ENCODE measurements around the gene PPP1R36. TPM values are rescaled to one million over a fixed set of nuclear protein-coding genes. Genes with fewer than 3 reads are reported as not detected.
A peak's percentile ranks its signal among the peaks of the same experiment; 100 is the strongest.

Gene PPP1R36
- total and polyA plus RNA-seq, 2 donors (not counting 1 experiment from before 2014, with no cell fraction given) = 0.87 to 1.3 TPM

DNA sequence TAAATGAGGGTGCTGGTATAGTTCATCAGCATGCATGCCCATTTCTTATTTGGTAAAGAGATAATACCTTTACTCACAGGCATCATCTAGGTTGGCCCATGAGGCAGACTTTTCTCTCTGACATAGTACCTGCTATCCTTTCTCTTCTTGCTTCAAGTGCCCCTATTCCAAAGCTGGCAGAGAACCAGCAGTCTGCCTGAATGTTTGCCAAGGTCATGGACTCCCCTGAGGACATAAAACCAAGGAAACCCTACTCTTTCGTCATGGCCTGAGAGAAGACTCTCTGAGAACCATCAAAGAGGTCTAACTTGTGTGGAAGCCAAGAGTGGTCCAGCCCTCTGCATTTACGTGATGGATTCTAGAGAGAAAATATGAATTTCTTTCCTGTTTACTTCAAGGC, 11.9 kb downstream of the PPP1R36 start:
- H3K27ac ChIP-seq (ENCODE audit: insufficient read depth, low read length) = no peak overlapping the region
- no peaks in the 10 kb centered on the region for H4K20me1 ChIP-seq (ENCODE audit: control insufficient read depth, extremely low read depth, insufficient read depth, low read length)
- no peak for DNase-seq (ENCODE audit: low read depth in 2 of 2)
- no peak overlapping the region for H3K4me3 ChIP-seq (replicated peaks in 1 of 4; ENCODE audit: control extremely low read depth in 1 of 4, insufficient read depth in 1 of 4, low read depth in 3 of 4, low read length in 4 of 4)
- H2AFZ ChIP-seq (ENCODE audit: low read length) = no peak overlapping the region
- H3K79me2 ChIP-seq (ENCODE audit: control insufficient read depth, insufficient read depth, low read length) = no peaks in the 10 kb centered on the region
- H3K36me3 ChIP-seq (ENCODE audit: control insufficient read depth, insufficient read depth, low read length) = no peaks in the 10 kb centered on the region
- H3K9me3 ChIP-seq (ENCODE audit: control insufficient read depth, insufficient read depth, low read depth, low read length) = no peaks in the 10 kb centered on the region
- no peaks in the 10 kb centered on the region for H3K27me3 ChIP-seq (ENCODE audit: control insufficient read depth, insufficient read depth, low read length)
- H3K9ac ChIP-seq (ENCODE audit: insufficient read depth, low read length) = no peak overlapping the region
- H3K4me1 ChIP-seq (ENCODE audit: control insufficient read depth, extremely low read depth, insufficient read depth, low read length) = no peaks in the 10 kb centered on the region
- no peak overlapping the region for H3K4me2 ChIP-seq (ENCODE audit: extremely low read depth, insufficient read depth, low read length)
- TF ChIP-seq CTCF (conservative IDR thresholded peaks at IDR 0.05 in 1 of 2, IDR thresholded peaks at IDR 0.05 in 1 of 2; ENCODE audit: low read depth in 1 of 2, low read length in 2 of 2) (no peak), EZH2 (IDR thresholded peaks at IDR 0.05; ENCODE audit: low read length, missing control alignments) (no peak)

DNA sequence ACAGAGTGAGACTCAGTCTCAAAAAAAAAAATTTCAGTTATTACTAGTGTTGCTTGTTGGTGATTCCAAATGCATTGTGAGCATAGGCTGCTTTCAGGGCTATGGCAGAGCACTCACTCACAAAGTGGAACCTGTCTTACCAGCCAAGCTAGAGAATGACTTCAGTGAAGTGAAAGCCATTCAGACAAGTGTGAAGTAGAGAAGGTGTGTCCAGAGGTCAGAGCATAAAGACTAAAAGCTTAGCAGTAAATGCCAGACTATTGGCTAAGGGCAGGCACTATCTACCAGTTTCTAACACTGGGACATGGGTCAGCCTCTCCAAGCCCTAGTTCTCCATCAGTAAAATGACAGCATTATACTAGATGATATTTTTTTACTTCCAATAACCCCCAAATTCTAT, 12.7 kb downstream of the PPP1R36 start:
- TF ChIP-seq CTCF (conservative IDR thresholded peaks at IDR 0.05 in 1 of 2, IDR thresholded peaks at IDR 0.05 in 1 of 2; ENCODE audit: low read depth in 1 of 2, low read length in 2 of 2) (no peak), EZH2 (IDR thresholded peaks at IDR 0.05; ENCODE audit: low read length, missing control alignments) (no peak)
- Histone ChIP-seq H2AFZ (ENCODE audit: low read length) (no peak overlapping the region), H3K79me2 (ENCODE audit: control insufficient read depth, insufficient read depth, low read length) (no peaks in the 10 kb centered on the region), H3K27me3 (ENCODE audit: control insufficient read depth, insufficient read depth, low read length) (no peaks in the 10 kb centered on the region), H3K4me1 (ENCODE audit: control insufficient read depth, extremely low read depth, insufficient read depth, low read length) (no peaks in the 10 kb centered on the region), H3K9ac (ENCODE audit: insufficient read depth, low read length) (no peak overlapping the region), H3K4me2 (ENCODE audit: extremely low read depth, insufficient read depth, low read length) (no peak overlapping the region), H3K27ac (ENCODE audit: insufficient read depth, low read length) (no peak overlapping the region), H4K20me1 (ENCODE audit: control insufficient read depth, extremely low read depth, insufficient read depth, low read length) (no peaks in the 10 kb centered on the region), H3K9me3 (ENCODE audit: control insufficient read depth, insufficient read depth, low read depth, low read length) (no peaks in the 10 kb centered on the region), H3K36me3 (ENCODE audit: control insufficient read depth, insufficient read depth, low read length) (no peaks in the 10 kb centered on the region), H3K4me3 (replicated peaks in 1 of 4; ENCODE audit: control extremely low read depth in 1 of 4, insufficient read depth in 1 of 4, low read depth in 3 of 4, low read length in 4 of 4) (no peak overlapping the region)
- no peak for DNase-seq (ENCODE audit: low read depth in 2 of 2)

GRCh38 chr14:64563696-64564095, 13.9 kb downstream of the PPP1R36 start:
- no peak for TF ChIP-seq EZH2 (IDR thresholded peaks at IDR 0.05; ENCODE audit: low read length, missing control alignments)
- no peak for TF ChIP-seq CTCF (conservative IDR thresholded peaks at IDR 0.05 in 1 of 2, IDR thresholded peaks at IDR 0.05 in 1 of 2; ENCODE audit: low read depth in 1 of 2, low read length in 2 of 2)
- Histone ChIP-seq H3K4me2 (ENCODE audit: extremely low read depth, insufficient read depth, low read length) (no peak overlapping the region), H3K79me2 (ENCODE audit: control insufficient read depth, insufficient read depth, low read length) (no peaks in the 10 kb centered on the region), H4K20me1 (ENCODE audit: control insufficient read depth, extremely low read depth, insufficient read depth, low read length) (no peaks in the 10 kb centered on the region), H3K9ac (ENCODE audit: insufficient read depth, low read length) (no peak overlapping the region), H3K4me3 (replicated peaks in 1 of 4; ENCODE audit: control extremely low read depth in 1 of 4, insufficient read depth in 1 of 4, low read depth in 3 of 4, low read length in 4 of 4) (no peak overlapping the region), H3K4me1 (ENCODE audit: control insufficient read depth, extremely low read depth, insufficient read depth, low read length) (peaks cover 2% of the 10 kb centered on the region), H3K27me3 (ENCODE audit: control insufficient read depth, insufficient read depth, low read length) (no peaks in the 10 kb centered on the region), H3K27ac (ENCODE audit: insufficient read depth, low read length) (no peak overlapping the region), H3K9me3 (ENCODE audit: control insufficient read depth, insufficient read depth, low read depth, low read length) (no peaks in the 10 kb centered on the region), H3K36me3 (ENCODE audit: control insufficient read depth, insufficient read depth, low read length) (no peaks in the 10 kb centered on the region), H2AFZ (ENCODE audit: low read length) (no peak overlapping the region)
- peak in 1 of 2 donors; percentile 19 for DNase-seq (ENCODE audit: low read depth in 2 of 2)

All from fibroblast of lung (primary cell).